ENCODE results near the gene CDYL2.

Gene CDYL2

DNA sequence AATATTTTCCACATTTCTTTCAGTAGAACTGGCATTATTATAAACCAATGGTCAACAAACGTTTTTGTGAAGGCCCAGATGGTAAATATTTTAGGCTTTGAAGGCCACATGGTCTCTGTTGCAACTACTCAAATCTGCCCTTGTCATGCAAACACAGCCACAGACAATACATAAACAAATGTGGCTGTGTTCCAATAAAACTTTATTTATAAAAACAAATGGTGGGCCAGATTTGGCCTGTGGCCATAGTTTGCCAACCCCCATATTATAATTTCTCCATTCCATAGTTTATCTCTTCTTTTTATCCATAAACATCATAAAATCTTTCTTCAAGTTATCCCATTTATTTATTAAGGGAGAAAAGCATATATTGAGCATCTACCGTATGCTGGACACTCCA is 98.8 kb downstream of the CDYL2 start:
- no peak for DNase-seq (ENCODE audit: low spot score)

GRCh38 chr16:80704751-80705505 is 99.5 kb downstream of the CDYL2 start:
- peak; percentile 24 for DNase-seq (ENCODE audit: low spot score)

DNA sequence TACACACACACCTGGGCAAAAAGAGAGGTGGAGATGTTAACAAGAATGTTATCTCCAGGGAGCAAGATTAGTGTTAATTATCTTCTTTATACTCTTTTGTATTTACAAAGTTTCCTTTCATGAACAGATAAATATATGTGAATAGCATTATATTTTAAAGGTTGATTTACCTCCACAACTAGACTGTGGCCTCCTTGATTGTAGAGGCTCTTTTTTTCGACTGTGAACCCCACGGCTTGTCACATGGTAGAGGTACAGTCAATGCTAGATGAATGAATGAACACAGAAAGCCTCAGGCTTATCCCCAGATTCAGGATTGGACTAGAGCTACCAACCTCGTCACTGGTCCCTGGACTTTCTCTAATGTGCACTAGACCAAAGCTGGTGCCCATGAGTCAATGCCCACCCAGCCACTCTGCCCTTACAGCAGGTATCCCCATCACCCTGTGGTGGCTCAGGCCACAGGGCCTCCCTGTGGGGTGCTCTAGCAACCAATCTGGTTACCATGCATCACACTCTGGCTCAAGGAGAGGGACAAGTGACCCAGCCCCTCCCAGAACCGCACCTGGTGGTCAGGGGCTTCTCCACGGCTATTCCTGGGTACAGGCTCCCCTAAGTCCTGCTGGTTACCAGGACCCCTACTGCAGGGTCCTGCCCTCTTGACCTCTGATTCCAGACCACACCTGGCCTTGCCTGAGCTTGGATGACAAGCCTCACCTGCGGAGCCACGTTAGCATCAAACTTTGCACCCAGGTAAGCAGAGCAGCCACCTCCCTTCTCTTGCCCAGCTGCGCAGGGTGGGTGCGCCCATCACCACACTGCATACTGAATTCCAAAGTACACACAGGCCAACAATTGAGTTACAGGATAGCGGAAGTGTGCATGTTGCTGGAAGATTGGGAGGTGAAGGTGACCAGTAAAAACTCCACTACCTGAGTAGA is 101.0 kb downstream of the CDYL2 start:
- peak; percentile 28 for DNase-seq (ENCODE audit: low spot score)

DNA sequence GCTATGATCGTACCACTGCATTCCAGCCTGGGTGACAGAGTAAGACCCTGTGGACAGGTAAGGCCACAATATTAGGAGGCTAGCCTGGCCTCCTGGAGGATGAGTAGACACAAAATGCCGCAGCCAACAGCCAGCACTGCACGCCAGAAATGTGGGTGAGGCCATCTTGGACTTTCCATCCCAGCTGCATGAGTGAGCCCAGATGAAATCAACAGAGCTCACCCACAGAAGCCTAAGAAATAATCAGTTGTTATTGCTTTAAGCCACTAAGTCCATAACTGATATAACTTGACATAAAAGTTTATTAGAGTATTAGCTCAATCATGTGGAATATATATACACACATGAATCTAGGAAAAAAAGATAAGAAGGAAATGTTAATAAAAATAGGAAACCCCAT is 101.7 kb downstream of the CDYL2 start:
- peak; percentile 25 for DNase-seq (ENCODE audit: low spot score)

GRCh38 chr16:80700558-80700957 is 103.8 kb downstream of the CDYL2 start:
- DNase-seq (ENCODE audit: low spot score): peak; percentile 14

DNA sequence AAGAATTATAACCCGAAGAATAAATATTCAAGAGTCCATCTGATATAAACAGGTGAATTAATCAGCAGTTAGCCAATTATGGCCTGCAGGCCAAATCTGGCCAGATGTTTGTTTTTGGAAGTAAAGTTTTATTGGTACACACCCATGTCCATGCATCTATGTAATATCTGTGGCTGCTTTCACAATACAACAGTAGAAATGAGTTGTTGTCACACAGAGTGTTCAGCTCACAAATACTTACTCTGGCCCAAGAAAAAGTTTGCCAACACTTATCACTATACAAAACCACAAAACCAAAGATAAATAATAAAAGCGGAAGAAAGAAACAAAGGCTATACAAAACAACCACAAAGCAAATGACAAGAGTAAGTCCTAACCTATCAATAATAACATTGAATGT is 109.4 kb downstream of the CDYL2 start:
- no peak for DNase-seq (ENCODE audit: low spot score)

- DNase-seq (ENCODE audit: low spot score): peak; percentile 12
Observed at GRCh38 chr16:80693553-80693952, 110.8 kb downstream of the CDYL2 start.

DNA sequence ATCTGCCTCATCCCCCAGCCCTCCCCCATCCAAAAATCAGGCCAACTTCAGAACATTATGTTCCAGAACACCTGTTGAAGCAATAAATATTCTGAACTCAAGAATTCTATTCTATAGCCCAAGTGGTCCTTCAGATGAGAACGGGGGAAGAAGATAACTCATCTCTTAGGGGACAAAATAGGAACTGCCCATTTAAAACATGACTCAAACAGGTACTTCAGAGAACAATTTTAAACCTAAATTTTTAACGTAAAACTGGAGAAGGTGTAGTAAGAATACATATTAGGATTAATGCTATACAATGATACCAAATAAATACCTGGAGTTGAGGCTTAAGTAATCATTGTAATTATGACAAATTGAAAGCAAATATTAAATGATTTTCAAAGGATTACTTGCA is 112.1 kb downstream of the CDYL2 start:
- no peak for DNase-seq (ENCODE audit: low spot score)

GRCh38 chr16:80691111-80691741 is 113.2 kb downstream of the CDYL2 start:
- DNase-seq (ENCODE audit: low spot score): no peak

DNA sequence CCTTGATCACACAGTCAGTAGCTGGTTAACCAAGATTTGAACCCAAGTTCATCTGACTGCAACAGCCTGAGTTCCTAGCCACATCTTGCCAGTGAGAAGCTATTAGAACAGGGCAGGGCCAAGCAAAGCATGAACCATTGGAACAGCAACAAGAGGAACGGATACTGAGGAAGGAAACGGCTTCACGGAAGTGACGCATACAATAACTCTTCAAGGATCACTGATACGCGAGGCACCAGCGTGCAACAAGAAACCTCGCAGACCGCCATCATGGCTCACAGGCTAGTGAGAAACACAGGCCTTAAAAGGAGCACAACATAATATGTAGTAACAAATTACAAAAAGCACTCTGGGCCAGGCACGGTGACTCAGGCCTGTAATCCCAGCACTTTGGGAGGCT is 114.9 kb downstream of the CDYL2 start:
- DNase-seq (ENCODE audit: low spot score): no peak

DNA sequence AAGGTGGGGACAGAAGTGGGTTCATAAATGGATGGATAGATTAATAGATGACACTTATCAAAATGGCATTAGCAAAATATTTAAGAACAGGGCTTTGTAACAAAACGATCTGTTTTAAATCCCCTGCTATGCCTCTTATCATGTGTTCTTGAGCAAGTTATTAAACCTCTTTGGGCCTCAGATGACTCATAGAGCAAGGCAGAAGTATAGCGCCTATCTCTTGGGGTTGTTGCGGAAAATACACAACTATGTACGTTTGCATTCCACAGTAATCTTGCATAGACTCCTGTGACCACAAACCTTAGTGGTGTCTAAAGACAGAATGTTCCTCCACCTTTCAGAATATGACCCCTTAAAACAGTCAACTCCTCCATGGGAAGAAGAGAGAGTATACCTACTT is 116.8 kb downstream of the CDYL2 start:
- no peak for DNase-seq (ENCODE audit: low spot score)

- DNase-seq (ENCODE audit: low spot score): peak; percentile 21
Observed at GRCh38 chr16:80684906-80685305, 119.5 kb downstream of the CDYL2 start.

DNA sequence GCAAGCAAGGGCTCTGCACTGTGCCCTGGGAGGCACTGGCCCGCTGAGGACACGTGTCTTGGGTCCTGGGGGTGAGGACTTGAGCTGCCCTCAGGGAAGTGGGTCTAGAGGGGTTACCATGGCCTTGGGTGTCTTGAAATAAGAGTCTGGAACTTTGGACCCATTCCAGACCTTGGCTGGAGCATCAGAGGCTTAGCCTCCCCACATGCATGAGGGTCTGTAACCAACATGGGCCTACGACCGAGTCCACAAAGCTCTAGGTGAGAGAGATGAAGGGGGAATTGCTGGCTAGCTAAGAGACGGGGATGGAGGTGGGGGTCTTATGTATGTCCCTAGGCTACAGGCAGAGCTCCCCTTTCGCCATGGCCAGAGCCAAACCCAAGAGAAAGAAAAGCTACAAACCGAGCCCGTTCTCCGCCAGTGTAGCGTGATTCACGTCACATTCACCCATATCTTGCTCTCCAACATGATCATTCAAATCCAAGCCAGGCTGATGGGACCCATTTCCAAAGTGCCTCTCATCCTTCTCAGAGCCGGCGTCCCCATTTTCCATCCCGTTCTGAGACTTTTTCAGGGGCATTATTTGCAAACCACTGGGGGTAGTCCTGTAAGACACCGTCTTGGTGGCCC is 120.1 kb downstream of the CDYL2 start:
- DNase-seq (ENCODE audit: low spot score): peak; percentile 23

DNA sequence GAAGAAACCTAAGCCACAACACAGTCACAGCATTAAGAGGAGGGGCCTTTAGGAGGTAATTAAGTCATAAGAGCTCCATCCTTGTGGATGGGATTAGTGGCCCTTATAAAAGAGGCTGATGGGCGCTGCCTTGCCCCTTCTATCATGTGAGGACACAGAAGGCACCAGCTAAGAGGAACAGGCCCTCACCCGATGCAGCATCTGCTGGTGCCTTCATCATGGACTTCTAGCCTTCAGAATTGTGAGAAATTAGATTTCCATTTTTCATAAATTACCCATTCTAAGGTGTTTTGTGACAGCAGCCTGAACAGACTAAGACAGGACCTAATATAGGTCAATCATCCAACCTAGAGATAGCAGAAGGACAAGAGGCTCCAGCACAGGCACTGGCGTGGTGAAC is 120.8 kb downstream of the CDYL2 start:
- no peak for DNase-seq (ENCODE audit: low spot score)

- no peak for DNase-seq (ENCODE audit: low spot score)
Observed at GRCh38 chr16:80682421-80683070, 121.9 kb downstream of the CDYL2 start.

DNA sequence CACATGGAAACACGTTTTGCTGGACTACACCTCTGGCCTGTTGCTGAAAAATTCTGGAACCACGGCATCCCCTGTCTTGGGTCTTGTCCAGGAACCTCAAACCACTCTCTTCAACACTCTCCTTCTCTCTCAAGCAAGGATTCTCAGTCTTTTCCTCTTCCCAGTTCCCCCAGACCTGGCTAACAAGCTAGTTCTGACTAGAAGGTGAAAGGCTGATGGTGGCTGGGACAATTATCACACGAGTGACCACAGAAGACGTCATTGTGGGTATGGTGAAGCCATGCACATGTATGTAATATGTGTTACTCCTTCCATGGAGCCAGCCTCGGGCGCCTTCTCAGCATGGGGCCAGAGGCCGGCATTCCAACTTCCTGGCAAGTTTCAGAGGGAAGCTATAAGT is 123.0 kb downstream of the CDYL2 start:
- DNase-seq (ENCODE audit: low spot score): no peak

- no peak for DNase-seq (ENCODE audit: low spot score)
Observed at GRCh38 chr16:80680839-80681238, 123.6 kb downstream of the CDYL2 start.

GRCh38 chr16:80680046-80680445 is 124.4 kb downstream of the CDYL2 start:
- DNase-seq (ENCODE audit: low spot score): no peak

- no peak for DNase-seq (ENCODE audit: low spot score)
Observed at GRCh38 chr16:80674884-80675283, 129.5 kb downstream of the CDYL2 start.

GRCh38 chr16:80672379-80672778 is 132.0 kb downstream of the CDYL2 start:
- DNase-seq (ENCODE audit: low spot score): no peak

DNA sequence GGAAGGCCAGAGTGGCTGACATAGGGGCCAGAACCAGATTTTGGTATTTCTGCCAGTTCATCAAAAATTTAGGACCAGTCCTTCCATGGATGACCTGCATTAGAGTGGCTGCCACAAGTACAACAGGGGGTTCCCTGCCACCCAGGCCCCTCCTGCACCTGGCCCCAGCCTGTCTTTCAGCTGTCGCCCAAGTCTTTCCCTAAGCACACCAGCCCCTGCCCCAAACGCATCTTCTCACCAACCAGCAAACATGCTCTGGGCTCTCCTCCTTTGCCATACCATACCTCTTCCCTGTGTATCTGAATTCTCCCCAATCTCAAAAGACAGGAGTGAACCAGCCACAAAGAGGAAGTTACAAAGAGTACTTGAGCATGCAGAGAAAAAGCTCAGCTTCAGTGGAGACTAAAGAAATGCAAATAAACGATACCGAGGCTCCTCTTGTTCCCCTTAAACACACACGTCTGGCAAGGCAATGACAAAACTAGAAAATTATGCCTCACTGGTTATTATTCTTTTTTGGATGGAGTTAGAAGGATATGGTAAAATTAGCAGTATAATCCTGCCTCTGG is 133.0 kb downstream of the CDYL2 start:
- DNase-seq (ENCODE audit: low spot score): no peak

All from ecto neural progenitor cell (in vitro differentiated cells).